SK-N-MC (cell line): ENCODE results near the gene UST.
"Not testable (repeated sequence)": the region's sequence is repeated elsewhere in the genome, so short reads cannot be mapped to it uniquely, and the experiment has no call there.

ENCODE experiments used
- DNase-seq: peaks from one replicate; pipeline ENCODE4 v3.0.0-alpha.2; 2011; ENCODE audit warnings: low read depth, low spot score
- H3K27ac ChIP-seq: fragments of 200-600 bp; sonication (generic); 2 replicates; pipeline ENCODE4 v1.5.1; 2016; ENCODE audit warnings: mixed run types
- H3K36me3 ChIP-seq: fragments of 200-600 bp; sonication (generic); 2 replicates; pipeline ENCODE4 v1.6.1; 2017; ENCODE audit warnings: antibody characterized with exemption, low read length, mixed read lengths; ENCODE audit not compliant: insufficient read depth
- H3K4me3 ChIP-seq: fragments of 200-600 bp; sonication (generic); 2 replicates; pipeline ENCODE4 v1.5.1; 2016
- H3K9ac ChIP-seq: fragments of 200-600 bp; sonication (generic); 2 replicates; pipeline ENCODE4 v1.8.0; 2017; ENCODE audit warnings: mixed run types, mixed read lengths; ENCODE audit not compliant: insufficient read length
- H3K9me3 ChIP-seq: fragments of 200-600 bp; sonication (generic); 2 replicates; pipeline ENCODE4 v1.6.1; 2017; ENCODE audit warnings: low read depth, mild to moderate bottlenecking, antibody characterized with exemption, low read length, moderate library complexity, mixed read lengths
- EZH2 ChIP-seq: fragments of 200-600 bp; sonication (generic); IDR thresholded peaks from one replicate; pipeline ENCODE4 v1.6.1; 2017; ENCODE audit warnings: antibody characterized with exemption
- FOXP2 ChIP-seq: optimal IDR thresholded peaks from 2 replicates; pipeline ENCODE3; 2011; ENCODE audit warnings: mild to moderate bottlenecking, moderate library complexity; ENCODE audit not compliant: insufficient read depth; ENCODE audit errors: extremely low read length, control extremely low read depth
- POLR2AphosphoS5 ChIP-seq: IDR thresholded peaks from 2 replicates; pipeline ENCODE4 v1.6.1; 2012; ENCODE audit warnings: mild to moderate bottlenecking, low read depth, low read length, borderline replicate concordance

UST gene

DNA sequence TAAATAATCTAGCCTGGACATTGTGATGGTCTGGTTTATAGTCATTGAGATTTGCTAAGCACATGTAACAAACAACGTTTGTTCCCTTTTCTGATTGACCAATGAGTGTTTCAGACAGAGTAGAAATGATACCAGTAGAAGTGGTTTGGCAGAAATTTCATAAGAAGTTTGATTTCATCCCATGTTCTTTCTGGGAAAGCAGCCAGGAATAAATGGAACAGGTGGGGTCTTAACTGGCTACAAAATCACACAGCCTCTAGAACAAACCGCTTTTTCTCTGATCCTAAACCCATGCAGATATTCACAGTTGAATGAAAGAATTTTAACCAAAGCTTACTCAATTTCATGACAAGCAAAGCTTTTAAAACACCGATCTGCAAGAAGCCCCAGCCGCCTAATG lies 227.5 kb downstream of the UST start:
- Histone ChIP-seq H3K27ac (no peak overlapping the region), H3K9ac (no peak overlapping the region), H3K36me3 (no peaks in the 10 kb centered on the region), H3K4me3 (no peak overlapping the region), H3K9me3 (no peaks in the 10 kb centered on the region)
- no peak for DNase-seq
- no peak for TF ChIP-seq EZH2
- TF ChIP-seq FOXP2: no peak
- no peak for TF ChIP-seq POLR2AphosphoS5

- not testable (repeated sequence) for DNase-seq, H3K27ac ChIP-seq, H3K4me3 ChIP-seq, H3K36me3 ChIP-seq, H3K9me3 ChIP-seq, H3K9ac ChIP-seq
Measured at GRCh38 chr6:148978298-148978697, 231.5 kb downstream of the UST start.

DNA sequence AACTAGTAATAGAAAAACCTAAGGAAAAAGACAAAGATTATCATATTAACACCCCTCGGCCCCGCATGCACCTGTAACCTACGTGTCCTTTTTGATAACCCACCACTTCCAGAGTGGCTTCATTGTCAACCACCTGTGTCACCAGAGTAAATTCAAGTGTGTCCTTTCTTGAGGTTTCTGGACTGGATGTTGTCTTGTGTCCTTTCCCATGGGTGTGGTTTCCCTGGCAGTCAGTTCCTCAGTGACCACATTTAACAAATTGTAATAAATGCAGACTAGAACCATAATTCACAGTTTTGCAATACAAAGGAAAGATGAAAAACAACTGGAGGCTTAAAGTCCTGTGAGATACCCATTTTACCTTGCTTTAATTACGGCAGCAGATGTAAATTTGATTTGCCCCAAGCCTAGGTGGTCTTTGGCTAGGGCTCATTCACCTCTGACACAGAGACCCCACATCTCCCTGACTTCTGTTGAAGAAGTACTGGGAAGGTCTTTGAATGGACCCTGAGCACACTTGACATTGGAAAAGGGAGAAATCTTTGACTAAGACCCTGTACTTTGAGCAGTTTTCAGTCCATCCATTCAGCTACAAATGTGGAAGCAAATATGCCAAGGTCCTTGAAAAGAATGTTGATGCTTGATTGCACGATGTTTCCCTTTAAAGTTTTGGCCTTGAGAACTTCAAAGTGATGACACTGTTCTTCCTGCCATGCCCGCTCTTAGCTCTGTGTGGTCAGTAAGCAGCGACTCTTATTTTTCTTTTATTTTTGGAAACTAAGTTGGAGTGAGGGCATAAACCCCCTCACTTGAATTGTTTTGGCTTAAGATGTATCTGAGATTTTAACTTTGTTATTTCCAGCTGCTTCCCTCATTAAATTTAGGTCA lies 232.4 kb downstream of the UST start:
- no peaks in the 10 kb centered on the region for H3K36me3 ChIP-seq
- no peak overlapping the region for H3K4me3 ChIP-seq
- DNase-seq: no peak
- H3K9ac ChIP-seq: no peak overlapping the region
- no peak overlapping the region for H3K27ac ChIP-seq
- TF ChIP-seq EZH2 (no peak), FOXP2 (no peak), POLR2AphosphoS5 (no peak)
- H3K9me3 ChIP-seq: no peaks in the 10 kb centered on the region

GRCh38 chr6:148980234-148980633 lies 233.4 kb downstream of the UST start:
- no peak overlapping the region for H3K9ac ChIP-seq
- H3K9me3 ChIP-seq: no peaks in the 10 kb centered on the region
- no peaks in the 10 kb centered on the region for H3K36me3 ChIP-seq
- DNase-seq: no peak
- no peak overlapping the region for H3K27ac ChIP-seq
- TF ChIP-seq EZH2: no peak
- H3K4me3 ChIP-seq: no peak overlapping the region

DNA sequence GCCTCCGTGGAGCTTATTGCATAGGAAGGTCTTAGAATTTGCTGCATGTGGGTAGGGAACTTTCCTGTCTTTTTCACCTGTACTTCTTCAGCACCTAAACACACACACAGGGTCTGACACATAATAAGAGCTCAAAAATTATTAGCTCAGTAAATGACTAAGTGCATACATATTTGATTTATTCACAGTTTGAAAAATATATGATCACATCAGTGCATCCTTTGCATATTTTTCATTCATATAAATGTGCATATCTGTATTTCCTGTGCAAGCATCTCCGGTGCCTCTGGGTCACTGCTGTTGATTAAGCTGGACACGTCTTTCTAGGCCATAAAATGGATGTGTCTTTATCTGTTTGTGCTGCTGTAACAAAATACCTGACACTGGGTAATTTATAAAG lies 234.7 kb downstream of the UST start:
- Histone ChIP-seq H3K4me3 (no peak overlapping the region), H3K36me3 (no peaks in the 10 kb centered on the region), H3K9me3 (no peaks in the 10 kb centered on the region), H3K27ac (no peak overlapping the region), H3K9ac (no peak overlapping the region)
- TF ChIP-seq EZH2 (no peak), FOXP2 (no peak), POLR2AphosphoS5 (no peak)
- no peak for DNase-seq

GRCh38 chr6:148983101-148983761 lies 236.4 kb downstream of the UST start:
- Histone ChIP-seq H3K4me3 (no peak overlapping the region), H3K27ac (no peak overlapping the region), H3K9ac (no peak overlapping the region), H3K9me3 (no peaks in the 10 kb centered on the region), H3K36me3 (no peaks in the 10 kb centered on the region)
- DNase-seq: no peak
- TF ChIP-seq EZH2 (no peak), POLR2AphosphoS5 (no peak), FOXP2 (no peak)

DNA sequence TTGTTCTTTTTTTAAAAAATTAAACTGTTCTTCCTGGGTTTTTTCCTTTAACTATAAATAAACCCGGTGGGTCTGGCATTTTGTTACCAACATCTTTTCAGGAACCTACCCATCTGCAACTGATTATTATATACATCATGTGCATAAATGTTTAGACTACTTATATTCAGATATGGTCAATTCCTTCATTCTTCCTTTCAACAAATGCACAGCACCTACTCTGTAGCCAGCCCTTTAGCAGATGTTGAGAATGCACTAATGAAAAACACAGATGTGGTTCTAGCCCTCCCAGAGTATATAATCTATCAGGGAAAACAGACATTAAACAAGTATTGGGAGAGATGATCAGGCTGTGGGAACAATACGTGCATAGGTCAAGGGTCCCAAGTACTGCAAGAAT lies 237.1 kb downstream of the UST start:
- DNase-seq: no peak
- Histone ChIP-seq H3K27ac (no peak overlapping the region), H3K9me3 (no peaks in the 10 kb centered on the region), H3K36me3 (no peaks in the 10 kb centered on the region), H3K9ac (no peak overlapping the region), H3K4me3 (no peak overlapping the region)
- no peak for TF ChIP-seq POLR2AphosphoS5
- no peak for TF ChIP-seq EZH2
- TF ChIP-seq FOXP2: no peak

GRCh38 chr6:148984531-148985056 lies 237.8 kb downstream of the UST start:
- H3K9me3 ChIP-seq: no peaks in the 10 kb centered on the region
- no peak for DNase-seq
- TF ChIP-seq FOXP2: no peak
- no peak for TF ChIP-seq EZH2
- no peak for TF ChIP-seq POLR2AphosphoS5
- H3K36me3 ChIP-seq: no peaks in the 10 kb centered on the region
- no peak overlapping the region for H3K4me3 ChIP-seq
- H3K27ac ChIP-seq: no peak overlapping the region
- no peak overlapping the region for H3K9ac ChIP-seq
